HL-60 (cell line): Measurements from ENCODE around the gene ZFHX2.
"Not testable (repeated sequence)": the region's sequence is repeated elsewhere in the genome, so short reads cannot be mapped to it uniquely, and the experiment has no call there.

Experiments used
- CTCF ChIP-seq: IDR thresholded peaks from one replicate; pipeline ENCODE4 v1.5.1; 2011; ENCODE audit warnings: low read length, control low read depth, inconsistent platforms; ENCODE audit not compliant: insufficient read depth
- POLR2AphosphoS5 ChIP-seq: IDR thresholded peaks from 2 replicates; pipeline ENCODE4 v1.6.1; 2012; ENCODE audit warnings: low read depth
- SPI1 ChIP-seq: IDR thresholded peaks from 2 replicates; pipeline ENCODE4 v1.6.1; 2012; ENCODE audit warnings: low read depth, mild to moderate bottlenecking, borderline replicate concordance

- TF ChIP-seq CTCF, POLR2AphosphoS5, SPI1: not testable (repeated sequence)
Observed at GRCh38 chr14:23594191-23594590, 42.6 kb upstream of the ZFHX2 start.
